ENCODE results near the gene TMEM156. TPM values are rescaled to one million over a fixed set of nuclear protein-coding genes. Genes with fewer than 3 reads are reported as not detected.

Gene TMEM156
- total and polyA plus RNA-seq, 2 donors (not counting 1 experiment from before 2014, with no cell fraction given): 0.06 to 0.17 TPM

- no peak overlapping the region for H3K9ac ChIP-seq (ENCODE audit: insufficient read depth, low read length)
- H3K9me3 ChIP-seq (ENCODE audit: control insufficient read depth, insufficient read depth, low read depth, low read length): no peaks in the 10 kb centered on the region
- peaks cover 15% of the 10 kb centered on the region for H3K36me3 ChIP-seq (ENCODE audit: control insufficient read depth, insufficient read depth, low read length)
- no peak for DNase-seq (ENCODE audit: low read depth in 2 of 2)
- no peak overlapping the region for H3K27ac ChIP-seq (ENCODE audit: insufficient read depth, low read length)
- H3K4me1 ChIP-seq (ENCODE audit: control insufficient read depth, extremely low read depth, insufficient read depth, low read length): no peaks in the 10 kb centered on the region
- no peak overlapping the region for H2AFZ ChIP-seq (ENCODE audit: low read length)
- no peaks in the 10 kb centered on the region for H3K27me3 ChIP-seq (ENCODE audit: control insufficient read depth, insufficient read depth, low read length)
- H3K79me2 ChIP-seq (ENCODE audit: control insufficient read depth, insufficient read depth, low read length): no peaks in the 10 kb centered on the region
- H3K4me2 ChIP-seq (ENCODE audit: extremely low read depth, insufficient read depth, low read length): no peak overlapping the region
- no peak overlapping the region for H3K4me3 ChIP-seq (replicated peaks in 1 of 4; ENCODE audit: control extremely low read depth in 1 of 4, insufficient read depth in 1 of 4, low read depth in 3 of 4, low read length in 4 of 4)
- TF ChIP-seq EZH2 (IDR thresholded peaks at IDR 0.05; ENCODE audit: low read length, missing control alignments) (no peak), CTCF (conservative IDR thresholded peaks at IDR 0.05 in 1 of 2, IDR thresholded peaks at IDR 0.05 in 1 of 2; ENCODE audit: low read depth in 1 of 2, low read length in 2 of 2) (no peak)
- H4K20me1 ChIP-seq (ENCODE audit: control insufficient read depth, extremely low read depth, insufficient read depth, low read length): no peaks in the 10 kb centered on the region
Observed at GRCh38 chr4:38931125-38931524, 101.1 kb downstream of the TMEM156 start.

- Histone ChIP-seq H4K20me1 (ENCODE audit: control insufficient read depth, extremely low read depth, insufficient read depth, low read length) (no peaks in the 10 kb centered on the region), H3K9me3 (ENCODE audit: control insufficient read depth, insufficient read depth, low read depth, low read length) (no peaks in the 10 kb centered on the region), H3K27ac (ENCODE audit: insufficient read depth, low read length) (no peak overlapping the region), H3K4me1 (ENCODE audit: control insufficient read depth, extremely low read depth, insufficient read depth, low read length) (no peaks in the 10 kb centered on the region), H3K4me2 (ENCODE audit: extremely low read depth, insufficient read depth, low read length) (no peak overlapping the region), H3K36me3 (ENCODE audit: control insufficient read depth, insufficient read depth, low read length) (peaks cover 15% of the 10 kb centered on the region), H2AFZ (ENCODE audit: low read length) (no peak overlapping the region), H3K4me3 (replicated peaks in 1 of 4; ENCODE audit: control extremely low read depth in 1 of 4, insufficient read depth in 1 of 4, low read depth in 3 of 4, low read length in 4 of 4) (no peak overlapping the region), H3K9ac (ENCODE audit: insufficient read depth, low read length) (no peak overlapping the region), H3K79me2 (ENCODE audit: control insufficient read depth, insufficient read depth, low read length) (no peaks in the 10 kb centered on the region), H3K27me3 (ENCODE audit: control insufficient read depth, insufficient read depth, low read length) (no peaks in the 10 kb centered on the region)
- TF ChIP-seq EZH2 (IDR thresholded peaks at IDR 0.05; ENCODE audit: low read length, missing control alignments) (no peak), CTCF (conservative IDR thresholded peaks at IDR 0.05 in 1 of 2, IDR thresholded peaks at IDR 0.05 in 1 of 2; ENCODE audit: low read depth in 1 of 2, low read length in 2 of 2) (no peak)
- no peak for DNase-seq (ENCODE audit: low read depth in 2 of 2)
Observed at GRCh38 chr4:38930707-38931106, 101.5 kb downstream of the TMEM156 start.

- TF ChIP-seq EZH2 (IDR thresholded peaks at IDR 0.05; ENCODE audit: low read length, missing control alignments) (no peak), CTCF (conservative IDR thresholded peaks at IDR 0.05 in 1 of 2, IDR thresholded peaks at IDR 0.05 in 1 of 2; ENCODE audit: low read depth in 1 of 2, low read length in 2 of 2) (no peak)
Observed at GRCh38 chr4:38930204-38930603, 102.0 kb downstream of the TMEM156 start.

More at GRCh38 chr4:38930204-38930603, 102.0 kb downstream of the TMEM156 start:
- no peaks in the 10 kb centered on the region for H4K20me1 ChIP-seq (ENCODE audit: control insufficient read depth, extremely low read depth, insufficient read depth, low read length)
- no peaks in the 10 kb centered on the region for H3K79me2 ChIP-seq (ENCODE audit: control insufficient read depth, insufficient read depth, low read length)
- no peak overlapping the region for H3K9ac ChIP-seq (ENCODE audit: insufficient read depth, low read length)
- DNase-seq (ENCODE audit: low read depth in 2 of 2): no peak
- no peak overlapping the region for H2AFZ ChIP-seq (ENCODE audit: low read length)
- H3K36me3 ChIP-seq (ENCODE audit: control insufficient read depth, insufficient read depth, low read length): peaks cover 15% of the 10 kb centered on the region
- H3K4me2 ChIP-seq (ENCODE audit: extremely low read depth, insufficient read depth, low read length): no peak overlapping the region
- H3K27ac ChIP-seq (ENCODE audit: insufficient read depth, low read length): no peak overlapping the region
- H3K4me1 ChIP-seq (ENCODE audit: control insufficient read depth, extremely low read depth, insufficient read depth, low read length): no peaks in the 10 kb centered on the region
- H3K27me3 ChIP-seq (ENCODE audit: control insufficient read depth, insufficient read depth, low read length): no peaks in the 10 kb centered on the region
- H3K9me3 ChIP-seq (ENCODE audit: control insufficient read depth, insufficient read depth, low read depth, low read length): no peaks in the 10 kb centered on the region
- no peak overlapping the region for H3K4me3 ChIP-seq (replicated peaks in 1 of 4; ENCODE audit: control extremely low read depth in 1 of 4, insufficient read depth in 1 of 4, low read depth in 3 of 4, low read length in 4 of 4)

Data from fibroblast of lung (primary cell).